GM12865 (cell line): ENCODE data around the gene MPP4.

ENCODE experiments used
- DNase-seq: peaks from one replicate; pipeline ENCODE4 v3.0.0; 2010; ENCODE audit warnings: low read depth
- H3K4me3 ChIP-seq: 2 replicates; pipeline ENCODE4 v1.5.1; 2011; ENCODE audit warnings: mild to moderate bottlenecking, low read depth, low read length, control low read depth
- CTCF ChIP-seq: IDR thresholded peaks from 2 replicates; pipeline ENCODE4 v1.5.1; 2011; ENCODE audit warnings: low read length, control low read depth, low read depth, inconsistent platforms; ENCODE audit not compliant: insufficient read depth; ENCODE audit errors: missing control alignments

Gene MPP4

GRCh38 chr2:201664334-201664733 lies 34.1 kb downstream of the MPP4 start:
- no peak overlapping the region for H3K4me3 ChIP-seq
- no peak for TF ChIP-seq CTCF
- no peak for DNase-seq

GRCh38 chr2:201661366-201661765 lies 37.1 kb downstream of the MPP4 start:
- no peak overlapping the region for H3K4me3 ChIP-seq
- no peak for DNase-seq
- no peak for TF ChIP-seq CTCF

GRCh38 chr2:201660293-201660895 lies 38.0 kb downstream of the MPP4 start:
- TF ChIP-seq CTCF: no peak
- no peak overlapping the region for H3K4me3 ChIP-seq
- DNase-seq: no peak

GRCh38 chr2:201656740-201657139 lies 41.7 kb downstream of the MPP4 start:
- no peak overlapping the region for H3K4me3 ChIP-seq
- TF ChIP-seq CTCF: no peak
- DNase-seq: no peak

GRCh38 chr2:201656102-201656501 lies 42.3 kb downstream of the MPP4 start:
- H3K4me3 ChIP-seq: no peak overlapping the region
- DNase-seq: no peak
- no peak for TF ChIP-seq CTCF

GRCh38 chr2:201654616-201655384 lies 43.6 kb downstream of the MPP4 start:
- H3K4me3 ChIP-seq: no peak overlapping the region
- TF ChIP-seq CTCF: no peak
- no peak for DNase-seq
